Skeletal muscle tissue (tissue), 4 donors: ENCODE measurements around the gene NUP85. TPM values are rescaled to one million over a fixed set of nuclear protein-coding genes. Genes with fewer than 3 reads are reported as not detected.
"Not testable (repeated sequence)": the region's sequence is repeated elsewhere in the genome, so short reads cannot be mapped to it uniquely, and the experiment has no call there.

Experiments
- H3K27ac ChIP-seq: one replicate; pipeline ENCODE4 v1.7.0; 2013; ENCODE audit warnings: mild to moderate bottlenecking, low read depth, low read length, inconsistent platforms
- H3K27me3 ChIP-seq, 3 donors: one replicate each; pipeline ENCODE4 v1.7.0; 2013; ENCODE audit warnings: low read length in 3 of 3; ENCODE audit not compliant: control insufficient read depth in 3 of 3, insufficient read depth in 3 of 3
- H3K36me3 ChIP-seq, 3 donors: one replicate each; pipeline ENCODE4 v1.7.0; 2013; ENCODE audit warnings: low read length in 3 of 3; ENCODE audit not compliant: control insufficient read depth in 3 of 3, insufficient read depth in 3 of 3
- H3K4me1 ChIP-seq, 3 donors: one replicate each; pipeline ENCODE4 v1.7.0; 2013; ENCODE audit warnings: low read length in 3 of 3, mild to moderate bottlenecking in 3 of 3; ENCODE audit not compliant: control insufficient read depth in 3 of 3, insufficient read depth in 3 of 3
- H3K4me3 ChIP-seq, 3 donors: one replicate each; pipeline ENCODE4 v1.7.0; 2013; ENCODE audit warnings: low read length in 3 of 3
- H3K9ac ChIP-seq, 3 donors: one replicate each; pipeline ENCODE4 v1.7.0; 2013; ENCODE audit warnings: low read length in 3 of 3, mild to moderate bottlenecking in 3 of 3, moderate library complexity in 2 of 3, low read depth in 1 of 3
- H3K9me3 ChIP-seq, 3 donors: one replicate each; pipeline ENCODE4 v1.7.0; 2013; ENCODE audit warnings: low read length in 3 of 3; ENCODE audit not compliant: control insufficient read depth in 3 of 3
- total RNA-seq: library from RNA; depleted of rRNA; stranded (reverse); fragments of >200 nt; gene quantifications from one replicate; pipeline ENCODE4 v1.2.3, GENCODE V29; 2014
- donor health status: Osteomylitis.

The NUP85 gene
- total RNA-seq, 1 donor from 2014 or later, result 22.4 TPM

GRCh38 chr17:75246404-75246803, 40.9 kb downstream of the NUP85 start:
- Histone ChIP-seq H3K36me3 (peaks cover 47 to 52% (median 48%) of the 10 kb centered on the region in 3 donors), H3K27me3 (no peaks in the 10 kb centered on the region), H3K27ac (no peak overlapping the region), H3K4me3 (no peak overlapping the region), H3K9me3 (no peaks in the 10 kb centered on the region), H3K4me1 (peaks cover 20 to 45% (median 24%) of the 10 kb centered on the region in 3 donors), H3K9ac (no peak overlapping the region)

- Histone ChIP-seq H3K27ac (peak overlapping the region; percentile 62), H3K27me3 (no peaks in the 10 kb centered on the region), H3K9me3 (no peaks in the 10 kb centered on the region), H3K9ac (no peak overlapping the region), H3K4me1 (peaks cover 8 to 19% (median 9%) of the 10 kb centered on the region in 3 donors), H3K36me3 (peaks cover 17 to 20% (median 19%) of the 10 kb centered on the region in 3 donors), H3K4me3 (peak overlapping the region in 1 of 3 donors; percentile 11)
Measured at GRCh38 chr17:75249564-75249963, 44.1 kb downstream of the NUP85 start.

GRCh38 chr17:75250009-75250471, 44.6 kb downstream of the NUP85 start:
- peak overlapping the region in 1 of 3 donors; percentile 11 for H3K4me3 ChIP-seq

GRCh38 chr17:75252039-75252816, 46.7 kb downstream of the NUP85 start:
- Histone ChIP-seq H3K4me1 (peaks cover 8 to 17% (median 9%) of the 10 kb centered on the region in 3 donors), H3K27me3 (no peaks in the 10 kb centered on the region), H3K36me3 (no peaks in the 10 kb centered on the region), H3K9me3 (no peaks in the 10 kb centered on the region), H3K9ac (no peak overlapping the region), H3K4me3 (no peak overlapping the region), H3K27ac (no peak overlapping the region)

More at GRCh38 chr17:75250009-75250471, 44.6 kb downstream of the NUP85 start:
- Histone ChIP-seq H3K9me3 (no peaks in the 10 kb centered on the region), H3K4me1 (peaks cover 8 to 17% (median 9%) of the 10 kb centered on the region in 3 donors), H3K36me3 (peaks cover 14 to 16% (median 15%) of the 10 kb centered on the region in 3 donors), H3K27ac (peak overlapping the region; percentile 62), H3K9ac (peak overlapping the region in 2 of 3 donors; percentile 34 to 40), H3K27me3 (no peaks in the 10 kb centered on the region)

GRCh38 chr17:75255954-75256698, 50.6 kb downstream of the NUP85 start:
- not testable (repeated sequence) for H3K9me3 ChIP-seq, H3K27me3 ChIP-seq, H3K4me3 ChIP-seq, H3K27ac ChIP-seq, H3K36me3 ChIP-seq, H3K9ac ChIP-seq
- peaks cover 15 to 20% (median 18%) of the 10 kb centered on the region in 3 donors for H3K4me1 ChIP-seq

GRCh38 chr17:75257228-75257627, 51.7 kb downstream of the NUP85 start:
- H3K9ac ChIP-seq, H3K27me3 ChIP-seq, H3K27ac ChIP-seq, H3K4me3 ChIP-seq, H3K36me3 ChIP-seq, H3K9me3 ChIP-seq: not testable (repeated sequence)
- peaks cover 18 to 22% (median 20%) of the 10 kb centered on the region in 3 donors for H3K4me1 ChIP-seq

- H3K27me3 ChIP-seq, result no peaks in the 10 kb centered on the region
- H3K9ac ChIP-seq, result peak overlapping the region; percentile 99 to 100 (median 99)
- peaks cover 16 to 23% (median 19%) of the 10 kb centered on the region in 3 donors for H3K36me3 ChIP-seq
- peak overlapping the region; percentile 98 to 100 (median 99) for H3K4me3 ChIP-seq
- H3K9me3 ChIP-seq, result no peaks in the 10 kb centered on the region
- H3K27ac ChIP-seq, result peak overlapping the region; percentile 97
- H3K4me1 ChIP-seq, result peaks cover 28 to 36% (median 30%) of the 10 kb centered on the region in 3 donors
Measured at GRCh38 chr17:75260641-75261335, 55.3 kb downstream of the NUP85 start.

GRCh38 chr17:75261336-75262111, 56.0 kb downstream of the NUP85 start, which contains the start of the genes GGA3 and MRPS7:
TSS of gene GGA3 (minus strand) at chr17:75261606. CDS start at chr17:75261587, 19 bp downstream.
TSS of gene MRPS7 (plus strand) at chr17:75261879. CDS start at chr17:75261901, 22 bp downstream.
- peaks cover 30 to 40% (median 32%) of the 10 kb centered on the region in 3 donors for H3K4me1 ChIP-seq
- peak within 1 kb of the TSS; percentile 99 to 100 (median 99) for H3K9ac ChIP-seq
- H3K4me3 ChIP-seq, result peak within 1 kb of the TSS; percentile 98 to 100 (median 99)
- peak within 1 kb of the TSS; percentile 97 for H3K27ac ChIP-seq
- H3K9me3 ChIP-seq, result no peaks in the 10 kb centered on the region
- H3K27me3 ChIP-seq, result no peaks in the 10 kb centered on the region
- peaks cover 23 to 30% (median 26%) of the 10 kb centered on the region in 3 donors for H3K36me3 ChIP-seq

GRCh38 chr17:75262112-75262606, 56.7 kb downstream of the NUP85 start:
- no peaks in the 10 kb centered on the region for H3K27me3 ChIP-seq
- H3K27ac ChIP-seq, result peak overlapping the region; percentile 97
- peaks cover 36 to 46% (median 38%) of the 10 kb centered on the region in 3 donors for H3K4me1 ChIP-seq
- H3K9me3 ChIP-seq, result no peaks in the 10 kb centered on the region
- H3K4me3 ChIP-seq, result peak overlapping the region; percentile 98 to 100 (median 99)
- H3K36me3 ChIP-seq, result peaks cover 29 to 37% (median 33%) of the 10 kb centered on the region in 3 donors
- H3K9ac ChIP-seq, result peak overlapping the region; percentile 99 to 100 (median 99)
